HG03439 (cell line): ENCODE measurements around the gene TMEM242.
"Not testable (repeated sequence)": the region's sequence is repeated elsewhere in the genome, so short reads cannot be mapped to it uniquely, and the experiment has no call there.

Experiments
- ATAC-seq: cut with Tn5 transposase; IDR thresholded peaks from one replicate; pipeline ENCODE4 v1.9.1; 2021; ENCODE audit warnings: mild to moderate bottlenecking, moderate library complexity; ENCODE audit not compliant: unreplicated experiment

Gene TMEM242

GRCh38 chr6:157323255-157323965, at the start of gene TMEM242:
TMEM242 (minus strand) TSS chr6:157323519; CDS start chr6:157323499, 20 bp downstream.
- peak; percentile 90 for ATAC-seq

- no peak for ATAC-seq
Observed at GRCh38 chr6:157372501-157373280, 49.4 kb upstream of the TMEM242 start.

GRCh38 chr6:157370755-157371154, 47.4 kb upstream of the TMEM242 start:
- no peak for ATAC-seq

GRCh38 chr6:157368359-157369049, 45.2 kb upstream of the TMEM242 start:
- ATAC-seq: no peak

- ATAC-seq: no peak
Observed at GRCh38 chr6:157366648-157367047, 43.3 kb upstream of the TMEM242 start.

GRCh38 chr6:157364705-157365104, 41.4 kb upstream of the TMEM242 start:
- ATAC-seq: no peak

- ATAC-seq: no peak
Observed at GRCh38 chr6:157361886-157362285, 38.6 kb upstream of the TMEM242 start.

- no peak for ATAC-seq
Observed at GRCh38 chr6:157358287-157358686, 35.0 kb upstream of the TMEM242 start.

- no peak for ATAC-seq
Observed at GRCh38 chr6:157346373-157346772, 23.1 kb upstream of the TMEM242 start.

GRCh38 chr6:157343732-157344131, 20.4 kb upstream of the TMEM242 start:
- ATAC-seq: no peak

- ATAC-seq: no peak
Observed at GRCh38 chr6:157339432-157339831, 16.1 kb upstream of the TMEM242 start.

GRCh38 chr6:157337751-157338150, 14.4 kb upstream of the TMEM242 start:
- ATAC-seq: no peak

GRCh38 chr6:157337276-157337675, 14.0 kb upstream of the TMEM242 start:
- ATAC-seq: not testable (repeated sequence)

GRCh38 chr6:157335829-157336228, 12.5 kb upstream of the TMEM242 start:
- no peak for ATAC-seq

GRCh38 chr6:157333956-157334355, 10.6 kb upstream of the TMEM242 start:
- no peak for ATAC-seq

- ATAC-seq: no peak
Observed at GRCh38 chr6:157333537-157333936, 10.2 kb upstream of the TMEM242 start.

GRCh38 chr6:157332813-157333212, 9.5 kb upstream of the TMEM242 start:
- ATAC-seq: no peak

GRCh38 chr6:157330831-157331230, 7.5 kb upstream of the TMEM242 start:
- no peak for ATAC-seq

- ATAC-seq: no peak
Observed at GRCh38 chr6:157329829-157330228, 6.5 kb upstream of the TMEM242 start.

GRCh38 chr6:157328108-157328692, 4.9 kb upstream of the TMEM242 start:
- no peak for ATAC-seq

- no peak for ATAC-seq
Observed at GRCh38 chr6:157326979-157327378, 3.7 kb upstream of the TMEM242 start.
